Epithelial cell of esophagus (primary cell): ENCODE measurements around the gene CTDP1.

Source experiments
- DNase-seq: peaks from one replicate; pipeline ENCODE4 v3.0.0; 2010; ENCODE audit warnings: low read depth
- H3K4me3 ChIP-seq: 2 replicates; pipeline ENCODE4 v1.5.1; 2011; ENCODE audit warnings: mild to moderate bottlenecking, low read length, control low read depth
- TF ChIP-seq, protein P1 (sequence below): IDR thresholded peaks from 2 replicates; pipeline ENCODE4 v1.5.1; 2011; ENCODE audit warnings: low read depth, mild to moderate bottlenecking, low read length, control low read depth, inconsistent platforms; ENCODE audit not compliant: insufficient read depth; ENCODE audit errors: missing control alignments

CTDP1 gene

DNA sequence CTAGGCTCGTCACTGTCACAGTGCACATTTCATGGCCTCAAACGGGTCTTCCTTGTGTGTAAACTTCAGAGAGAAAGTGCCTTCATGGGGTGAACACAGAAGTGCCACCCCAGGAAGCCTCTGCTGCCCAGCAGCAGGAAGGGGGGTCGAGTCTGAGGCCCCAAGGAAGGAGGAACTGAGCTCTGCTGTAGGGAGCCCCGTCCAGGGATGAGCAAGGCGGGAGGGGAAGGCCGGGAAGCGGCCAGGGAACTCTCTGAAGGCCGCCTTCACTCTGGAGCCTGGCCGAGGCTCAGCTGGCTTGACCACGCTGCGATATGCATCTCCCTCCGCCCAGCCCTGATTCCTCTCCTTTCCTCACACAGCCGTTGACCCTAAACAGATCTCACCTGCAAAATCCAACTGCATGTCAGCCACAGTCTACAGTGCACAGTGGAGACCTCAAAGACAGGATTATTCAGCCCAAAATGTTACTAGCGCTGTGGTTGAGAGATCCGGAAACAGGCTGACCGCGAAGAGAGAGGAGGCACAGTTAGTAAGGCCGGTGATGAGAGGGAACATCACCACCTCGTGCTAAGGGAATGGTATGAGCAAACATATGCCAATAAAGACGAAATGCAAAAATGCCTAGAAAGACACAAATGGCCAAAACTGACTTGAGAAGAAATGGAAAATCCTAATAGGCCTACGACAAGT is 34.2 kb upstream of the CTDP1 start:
- no peak for DNase-seq
- TF ChIP-seq, protein P1, sequence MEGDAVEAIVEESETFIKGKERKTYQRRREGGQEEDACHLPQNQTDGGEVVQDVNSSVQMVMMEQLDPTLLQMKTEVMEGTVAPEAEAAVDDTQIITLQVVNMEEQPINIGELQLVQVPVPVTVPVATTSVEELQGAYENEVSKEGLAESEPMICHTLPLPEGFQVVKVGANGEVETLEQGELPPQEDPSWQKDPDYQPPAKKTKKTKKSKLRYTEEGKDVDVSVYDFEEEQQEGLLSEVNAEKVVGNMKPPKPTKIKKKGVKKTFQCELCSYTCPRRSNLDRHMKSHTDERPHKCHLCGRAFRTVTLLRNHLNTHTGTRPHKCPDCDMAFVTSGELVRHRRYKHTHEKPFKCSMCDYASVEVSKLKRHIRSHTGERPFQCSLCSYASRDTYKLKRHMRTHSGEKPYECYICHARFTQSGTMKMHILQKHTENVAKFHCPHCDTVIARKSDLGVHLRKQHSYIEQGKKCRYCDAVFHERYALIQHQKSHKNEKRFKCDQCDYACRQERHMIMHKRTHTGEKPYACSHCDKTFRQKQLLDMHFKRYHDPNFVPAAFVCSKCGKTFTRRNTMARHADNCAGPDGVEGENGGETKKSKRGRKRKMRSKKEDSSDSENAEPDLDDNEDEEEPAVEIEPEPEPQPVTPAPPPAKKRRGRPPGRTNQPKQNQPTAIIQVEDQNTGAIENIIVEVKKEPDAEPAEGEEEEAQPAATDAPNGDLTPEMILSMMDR: no peak
- H3K4me3 ChIP-seq: no peak overlapping the region

DNA sequence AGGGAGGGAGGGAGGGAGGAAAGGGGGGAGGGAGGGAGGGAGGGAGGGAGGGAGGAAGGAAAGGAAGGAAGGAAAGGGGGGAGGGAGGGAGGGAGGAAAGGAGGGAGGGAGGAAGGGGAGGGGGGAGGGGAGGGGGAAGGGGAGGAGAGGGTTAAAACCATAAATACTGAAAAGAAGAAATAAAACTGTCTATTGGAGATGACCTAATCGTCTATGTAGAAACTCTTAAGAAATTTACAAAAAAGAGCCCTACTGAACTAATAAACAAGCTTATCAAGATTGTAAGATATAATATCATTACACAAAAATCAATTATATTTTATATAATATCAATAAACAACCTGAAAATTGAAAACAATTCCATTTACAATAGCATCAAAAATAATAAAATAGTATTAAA is 32.3 kb upstream of the CTDP1 start:
- H3K4me3 ChIP-seq: no peak overlapping the region
- TF ChIP-seq, protein P1: no peak
- no peak for DNase-seq

DNA sequence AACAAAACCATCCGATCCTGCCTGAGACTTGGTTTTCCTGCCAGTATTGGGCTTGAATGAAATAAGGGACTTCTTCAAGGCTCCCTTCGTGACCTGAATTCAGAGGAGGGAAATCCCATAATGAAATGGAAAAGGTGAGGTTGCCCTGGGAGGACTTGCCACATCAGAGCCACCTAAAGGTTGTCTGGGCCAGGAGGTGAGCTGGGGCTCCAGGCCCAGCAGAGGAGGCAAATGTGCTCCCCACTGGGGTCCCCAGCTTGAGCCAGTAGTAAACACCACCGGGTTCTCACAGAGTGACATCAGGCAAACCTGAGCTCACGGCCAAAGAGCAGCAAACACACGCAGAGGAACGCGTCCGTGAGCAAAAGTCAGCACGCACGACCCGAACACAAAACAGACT is 28.6 kb upstream of the CTDP1 start:
- H3K4me3 ChIP-seq: no peak overlapping the region
- TF ChIP-seq, protein P1: no peak
- DNase-seq: no peak

DNA sequence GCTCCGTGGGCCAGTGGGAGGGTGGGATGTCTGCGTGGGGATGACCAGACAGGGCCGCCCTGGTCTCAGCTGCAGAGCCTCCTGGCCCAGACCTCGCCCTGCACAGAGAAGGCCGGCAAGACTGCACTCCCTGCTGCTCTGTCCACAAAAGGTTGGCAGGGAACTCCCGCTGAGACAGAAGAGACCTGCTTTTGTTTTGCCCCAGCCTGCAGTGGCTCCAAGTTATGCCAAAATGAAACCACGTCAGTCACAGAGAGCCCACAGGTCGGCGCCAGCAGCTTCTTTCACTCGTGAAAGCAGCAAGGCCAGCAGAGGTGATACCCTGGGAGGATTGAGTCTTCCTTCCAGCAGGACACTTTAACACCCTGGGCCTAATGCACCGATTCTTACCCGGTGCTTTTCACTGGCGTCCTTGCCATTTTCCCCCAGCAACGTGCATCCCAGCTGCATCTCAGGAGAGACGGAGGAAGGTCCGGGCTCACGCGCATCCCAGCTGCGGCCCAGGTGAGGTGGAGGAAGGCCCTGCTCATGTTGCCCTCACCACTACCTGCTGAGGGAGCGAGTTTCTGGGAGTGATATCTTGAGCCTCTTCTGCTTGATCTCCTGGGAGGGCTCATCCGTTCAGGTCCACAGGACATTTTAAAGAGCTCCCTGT is 22.1 kb upstream of the CTDP1 start:
- H3K4me3 ChIP-seq: no peak overlapping the region
- TF ChIP-seq, protein P1: peak; percentile 19
- peak; percentile 11 for DNase-seq

DNA sequence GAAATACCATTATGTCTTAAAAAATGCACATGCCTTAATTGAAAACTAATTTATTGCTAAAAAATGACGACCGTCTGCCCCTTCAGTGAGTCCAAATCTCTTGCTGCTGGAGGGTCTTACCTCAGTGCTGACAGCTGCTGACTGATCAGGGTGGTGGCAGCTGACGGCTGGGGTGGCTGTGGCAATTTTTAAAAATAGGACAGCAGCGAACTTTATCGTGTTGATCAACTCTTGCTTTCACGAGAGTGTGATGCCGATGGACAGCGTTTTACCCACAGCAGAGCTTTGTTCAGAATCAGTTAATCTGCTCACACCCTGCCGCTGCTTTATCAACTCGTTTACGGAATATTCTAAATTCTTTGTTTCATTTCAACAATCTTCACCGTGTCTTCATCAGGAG is 21.2 kb upstream of the CTDP1 start:
- DNase-seq: no peak
- TF ChIP-seq, protein P1: no peak
- H3K4me3 ChIP-seq: no peak overlapping the region

DNA sequence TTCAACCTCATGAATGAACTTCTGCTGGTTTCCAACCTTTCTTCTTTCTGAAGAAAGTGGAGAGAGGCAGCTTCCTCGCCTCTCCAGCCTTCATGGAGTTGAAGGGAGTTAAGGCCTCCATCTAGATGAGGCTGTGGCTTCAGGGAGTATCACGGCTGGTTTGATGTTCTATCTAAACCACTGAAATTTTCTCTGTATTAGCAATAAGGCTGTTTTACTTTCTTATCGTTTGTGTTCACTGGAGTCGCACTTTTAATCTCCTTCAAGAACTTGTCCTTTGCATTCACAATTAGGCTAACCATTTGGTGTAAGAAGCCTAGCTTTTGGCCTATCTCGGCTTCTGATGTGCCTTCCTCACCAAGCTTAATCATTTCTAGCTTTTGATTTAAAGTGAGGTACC is 19.9 kb upstream of the CTDP1 start:
- TF ChIP-seq, protein P1: no peak
- no peak overlapping the region for H3K4me3 ChIP-seq
- DNase-seq: no peak

DNA sequence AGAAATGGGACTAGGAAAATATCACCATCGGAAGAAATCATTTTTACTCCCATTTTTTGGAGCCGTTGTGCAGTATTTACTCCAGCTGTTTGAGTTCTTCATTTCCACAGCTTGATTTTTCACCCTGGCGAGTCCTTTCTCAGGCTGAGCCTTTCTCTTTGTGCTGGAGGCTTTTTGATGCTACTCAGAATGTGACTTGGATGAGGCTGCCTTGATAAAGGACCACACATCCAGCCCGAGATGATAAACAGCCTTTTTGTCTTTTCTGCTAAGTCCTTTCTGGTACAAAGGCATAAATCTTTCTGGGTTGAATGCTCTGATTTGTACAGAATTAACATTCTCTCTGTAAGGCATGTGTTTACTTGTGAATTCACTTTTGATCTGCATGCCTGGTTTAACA is 17.6 kb upstream of the CTDP1 start:
- DNase-seq: no peak
- no peak overlapping the region for H3K4me3 ChIP-seq
- TF ChIP-seq, protein P1: no peak
